Measurements from ENCODE around the gene SLC22A17. TPM values are rescaled to one million over a fixed set of nuclear protein-coding genes. Genes with fewer than 3 reads are reported as not detected.

SLC22A17 gene
- total RNA-seq, 4 donors from 2014 or later: 4.0 to 14.2 (median 8.5) TPM

DNA sequence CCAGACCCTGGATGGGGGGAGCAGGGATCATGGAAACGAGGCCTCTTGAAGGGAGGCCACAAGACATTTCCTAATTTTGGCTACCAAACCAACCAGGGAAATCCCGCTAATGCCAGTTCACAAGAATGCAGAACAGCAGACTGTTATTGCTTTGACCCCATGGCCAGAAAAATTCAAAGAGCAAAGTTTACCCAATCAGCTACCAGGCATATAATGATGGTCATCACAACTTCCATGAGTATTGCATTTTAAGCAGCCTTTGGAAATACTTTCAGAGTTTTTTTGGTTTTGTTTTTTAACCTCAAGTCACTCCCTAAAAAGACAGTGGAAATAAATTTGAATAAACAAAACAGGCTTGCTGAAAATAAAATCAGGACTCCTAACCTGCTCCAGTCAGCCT, 19.8 kb upstream of the SLC22A17 start, which contains the start of gene IL25:
IL25 (plus strand) TSS at position 301 of the 400 bp plus-strand sequence.
- WGBS, 2 donors (ENCODE audit: low coverage in 1 of 2): 62% methylated on average over 2 of the region's 2 CpGs; no CpG with 5 or more reads in 1 of the 2 donors

DNA sequence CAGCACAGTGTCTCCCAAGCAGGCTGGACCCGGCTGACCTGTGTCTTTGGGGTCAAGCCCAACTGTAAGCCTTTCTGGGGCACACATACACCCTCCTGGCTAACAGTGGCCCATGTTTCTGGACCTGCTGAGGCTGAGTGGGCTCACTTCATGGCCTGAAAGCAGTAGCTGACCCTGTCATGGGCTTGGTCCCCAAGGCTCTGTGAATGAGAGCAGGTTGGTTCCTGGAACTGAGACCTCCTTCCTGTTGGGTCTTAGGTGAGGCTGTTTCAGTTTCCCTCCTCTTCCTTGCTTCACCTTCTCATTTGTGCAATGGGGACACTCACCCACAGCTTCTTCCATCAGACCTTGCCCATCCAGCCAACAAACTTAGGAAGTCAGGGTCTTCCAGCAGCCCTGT, 19.2 kb upstream of the SLC22A17 start:
- in situ Hi-C loops (cut with MboI; ENCODE audit: low pct_ligation_motif_present in 1 of 4, low pct_unique_long_range_greater_than_20kb in 1 of 4, low sequenced_read_pairs in 3 of 4): no loop called here
- WGBS, 2 donors (ENCODE audit: low coverage in 1 of 2): 92% methylated on average over 1 of the region's 1 CpG; no CpG with 5 or more reads in 1 of the 2 donors
- H3K27ac ChIP-seq: no peak overlapping the region
- no peak overlapping the region for H3K4me3 ChIP-seq
- H3K4me1 ChIP-seq: peaks cover 0 to under 1% (median under 1%) of the 10 kb centered on the region in 4 donors
- TF ChIP-seq POLR2A (IDR thresholded peaks at IDR 0.05): no peak
- no peak for TF ChIP-seq POLR2AphosphoS5 (IDR thresholded peaks at IDR 0.05)
- no peak for TF ChIP-seq EP300 (IDR thresholded peaks at IDR 0.05; ENCODE audit: low read depth)
- peaks cover 6% of the 10 kb centered on the region for H3K27me3 ChIP-seq
- H3K9me3 ChIP-seq: no peaks in the 10 kb centered on the region
- no peaks in the 10 kb centered on the region for H3K36me3 ChIP-seq
- DNase-seq: no peak
- intact Hi-C loops (cut with DNase I; ENCODE audit: low total_unique reads): no loop called here

More for the DNA sequence above, 19.8 kb upstream of the SLC22A17 start, which contains the start of gene IL25:
- in situ Hi-C loops (cut with MboI; ENCODE audit: low pct_ligation_motif_present in 1 of 4, low pct_unique_long_range_greater_than_20kb in 1 of 4, low sequenced_read_pairs in 3 of 4) (no loop called here), intact Hi-C loops (cut with DNase I; ENCODE audit: low total_unique reads) (no loop called here)
- TF ChIP-seq, protein P1, sequence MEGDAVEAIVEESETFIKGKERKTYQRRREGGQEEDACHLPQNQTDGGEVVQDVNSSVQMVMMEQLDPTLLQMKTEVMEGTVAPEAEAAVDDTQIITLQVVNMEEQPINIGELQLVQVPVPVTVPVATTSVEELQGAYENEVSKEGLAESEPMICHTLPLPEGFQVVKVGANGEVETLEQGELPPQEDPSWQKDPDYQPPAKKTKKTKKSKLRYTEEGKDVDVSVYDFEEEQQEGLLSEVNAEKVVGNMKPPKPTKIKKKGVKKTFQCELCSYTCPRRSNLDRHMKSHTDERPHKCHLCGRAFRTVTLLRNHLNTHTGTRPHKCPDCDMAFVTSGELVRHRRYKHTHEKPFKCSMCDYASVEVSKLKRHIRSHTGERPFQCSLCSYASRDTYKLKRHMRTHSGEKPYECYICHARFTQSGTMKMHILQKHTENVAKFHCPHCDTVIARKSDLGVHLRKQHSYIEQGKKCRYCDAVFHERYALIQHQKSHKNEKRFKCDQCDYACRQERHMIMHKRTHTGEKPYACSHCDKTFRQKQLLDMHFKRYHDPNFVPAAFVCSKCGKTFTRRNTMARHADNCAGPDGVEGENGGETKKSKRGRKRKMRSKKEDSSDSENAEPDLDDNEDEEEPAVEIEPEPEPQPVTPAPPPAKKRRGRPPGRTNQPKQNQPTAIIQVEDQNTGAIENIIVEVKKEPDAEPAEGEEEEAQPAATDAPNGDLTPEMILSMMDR (IDR thresholded peaks at IDR 0.05): no peak
- TF ChIP-seq EP300 (IDR thresholded peaks at IDR 0.05; ENCODE audit: low read depth): no peak
- no peak for TF ChIP-seq POLR2AphosphoS5 (IDR thresholded peaks at IDR 0.05)
- TF ChIP-seq POLR2A (IDR thresholded peaks at IDR 0.05): no peak
- Histone ChIP-seq H3K4me3 (no peak within 1 kb of the TSS), H3K27ac (no peak within 1 kb of the TSS), H3K27me3 (peaks cover 4% of the 10 kb centered on the region), H3K36me3 (no peaks in the 10 kb centered on the region), H3K9me3 (no peaks in the 10 kb centered on the region), H3K4me1 (no peaks in the 10 kb centered on the region)
- no peak for DNase-seq

DNA sequence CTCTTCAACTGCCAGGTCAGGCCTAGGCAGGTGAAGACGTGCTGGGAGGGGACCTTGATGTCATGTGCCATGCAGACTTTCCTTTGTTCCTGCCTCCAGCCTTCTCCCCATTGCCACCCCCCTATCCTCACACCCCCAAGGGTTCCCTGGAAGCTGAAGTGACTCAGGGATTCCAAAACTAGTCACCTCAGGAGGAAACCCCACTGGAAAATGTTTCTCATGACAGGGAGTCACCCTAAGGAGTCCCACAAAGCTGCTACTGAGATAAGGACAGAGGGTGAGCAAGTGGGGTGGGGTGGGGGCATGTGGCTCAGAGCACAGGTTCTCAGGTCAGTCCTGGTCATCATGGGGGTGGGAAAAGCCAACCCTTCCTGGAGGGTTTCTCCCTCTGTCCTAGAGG, 17.5 kb upstream of the SLC22A17 start:
- intact Hi-C loops (cut with DNase I; ENCODE audit: low total_unique reads): no loop called here
- Histone ChIP-seq H3K36me3 (no peaks in the 10 kb centered on the region), H3K4me1 (peaks cover 0 to 12% (median 5%) of the 10 kb centered on the region in 4 donors), H3K27me3 (peaks cover 23% of the 10 kb centered on the region), H3K27ac (no peak overlapping the region), H3K9me3 (no peaks in the 10 kb centered on the region), H3K4me3 (no peak overlapping the region)
- TF ChIP-seq POLR2A (IDR thresholded peaks at IDR 0.05): no peak
- TF ChIP-seq, protein P1 (IDR thresholded peaks at IDR 0.05): no peak
- no peak for TF ChIP-seq EP300 (IDR thresholded peaks at IDR 0.05; ENCODE audit: low read depth)
- TF ChIP-seq POLR2AphosphoS5 (IDR thresholded peaks at IDR 0.05): no peak
- in situ Hi-C loops (cut with MboI; ENCODE audit: low pct_ligation_motif_present in 1 of 4, low pct_unique_long_range_greater_than_20kb in 1 of 4, low sequenced_read_pairs in 3 of 4): no loop called here
- DNase-seq: no peak
- WGBS, 2 donors (ENCODE audit: low coverage in 1 of 2): 29% methylated on average over 1 of the region's 1 CpG; no CpG with 5 or more reads in 1 of the 2 donors

DNA sequence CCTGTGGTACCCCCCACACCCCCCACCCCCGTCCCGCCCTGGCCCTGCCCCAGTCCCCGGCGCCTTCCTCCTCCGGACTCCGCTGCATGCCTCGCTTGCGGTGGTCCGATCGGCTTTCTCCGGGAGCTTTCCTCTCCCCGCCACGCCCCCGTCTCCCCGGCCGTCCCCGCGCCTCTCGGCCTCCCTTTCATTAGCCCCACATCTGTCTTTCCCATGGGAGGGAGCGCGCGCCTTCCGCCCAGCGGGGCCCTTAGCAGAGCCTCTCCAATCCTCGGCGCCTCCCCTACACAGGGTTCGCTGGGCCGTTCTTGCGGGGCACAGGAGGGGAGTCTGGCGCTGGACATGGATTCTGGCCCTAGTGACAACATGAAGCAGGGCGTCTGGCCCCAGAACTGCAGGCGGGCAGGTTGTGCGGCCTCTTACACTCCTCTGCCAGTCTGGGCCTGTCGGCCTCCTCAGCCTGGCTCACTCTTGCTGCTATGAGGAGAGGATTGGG, 13.8 kb upstream of the SLC22A17 start:
- in situ Hi-C loops (cut with MboI; ENCODE audit: low pct_ligation_motif_present in 1 of 4, low pct_unique_long_range_greater_than_20kb in 1 of 4, low sequenced_read_pairs in 3 of 4): no loop called here
- 65% methylated on average over 33 of the region's 34 CpGs; no CpG with 5 or more reads in 1 of the 2 donors for WGBS, 2 donors (ENCODE audit: low coverage in 1 of 2)
- H3K4me1 ChIP-seq: peaks cover 4 to 23% (median 5%) of the 10 kb centered on the region in 4 donors
- H3K36me3 ChIP-seq: no peaks in the 10 kb centered on the region
- H3K4me3 ChIP-seq: peak overlapping the region; percentile 7 to 59 (median 39)
- TF ChIP-seq EP300 (IDR thresholded peaks at IDR 0.05; ENCODE audit: low read depth) (no peak), POLR2AphosphoS5 (IDR thresholded peaks at IDR 0.05) (peak in 1 of 3 donors; percentile 11)
- TF ChIP-seq, protein P1 (IDR thresholded peaks at IDR 0.05): no peak
- peak overlapping the region; percentile 86 to 97 (median 92) for H3K27ac ChIP-seq
- H3K9me3 ChIP-seq: no peaks in the 10 kb centered on the region
- intact Hi-C loops (cut with DNase I; ENCODE audit: low total_unique reads): no loop called here
- DNase-seq: peak; percentile 42
- peaks cover 46% of the 10 kb centered on the region for H3K27me3 ChIP-seq
